ENCODE results near the gene PITPNM3. TPM values are rescaled to one million over a fixed set of nuclear protein-coding genes. Genes with fewer than 3 reads are reported as not detected.

Gene PITPNM3
- total and polyA plus RNA-seq, 2 of the 8 experiments (the other 6 are each of a cell fraction or from before 2014, with no cell fraction given), result 1.7 to 3.1 TPM

GRCh38 chr17:6422654-6423241, 133.6 kb downstream of the PITPNM3 start:
- Histone ChIP-seq H3K79me2 (ENCODE audit: control insufficient read depth in 1 of 2, insufficient read depth in 2 of 2, low read length in 2 of 2) (no peaks in the 10 kb centered on the region), H3K4me2 (ENCODE audit: insufficient read depth in 1 of 2, low read depth in 2 of 2, low read length in 2 of 2) (no peak overlapping the region), H3K36me3 (ENCODE audit: control insufficient read depth in 2 of 4, insufficient read depth in 4 of 4, low read length in 3 of 4) (no peaks in the 10 kb centered on the region), H3K56ac (replicated peaks; ENCODE audit: insufficient read length, low read depth, low read length) (no peak overlapping the region), H2BK20ac (ENCODE audit: low read length) (no peak overlapping the region), H3K23ac (ENCODE audit: insufficient read length) (no peak overlapping the region), H3K27me3 (replicated peaks in 1 of 4; ENCODE audit: control insufficient read depth in 3 of 4, extremely low read depth in 1 of 4, insufficient read depth in 3 of 4, low read length in 3 of 4) (no peaks in the 10 kb centered on the region), H2BK15ac (ENCODE audit: low read length) (peak overlapping the region; percentile 72; the same call in 1 of the 2 replicates), H2BK5ac (ENCODE audit: low read depth, low read length) (0 out of 2 replicates have a peak overlapping the region, but pooled peaks have one; percentile 61), H3K18ac (ENCODE audit: extremely low read depth, low read length) (no peak overlapping the region; the same call in 1 of the 2 replicates), H3K9me3 (ENCODE audit: insufficient read depth in 2 of 2, low read depth in 1 of 2, low read length in 1 of 2) (no peaks in the 10 kb centered on the region), H3K9ac (replicated peaks in 1 of 4; ENCODE audit: extremely low read depth in 1 of 4, low read depth in 3 of 4, low read length in 3 of 4) (no peak overlapping the region), H4K91ac (replicated peaks; ENCODE audit: insufficient read length, low read length) (no peak overlapping the region), H2AK5ac (ENCODE audit: low read depth, low read length) (no peak overlapping the region), H3K23me2 (ENCODE audit: low read depth, low read length) (no peaks in the 10 kb centered on the region), H2AFZ (ENCODE audit: low read length) (no peak overlapping the region), H2BK120ac (replicated peaks; ENCODE audit: low read depth, low read length) (no peak overlapping the region), H3K4me1 (replicated peaks in 1 of 4; ENCODE audit: control insufficient read depth in 3 of 4, insufficient read depth in 4 of 4, low read length in 3 of 4) (peaks cover 0 to 7% (median 5%) of the 10 kb centered on the region in 4 experiments; a peak in 4 of 7 replicates), H4K5ac (ENCODE audit: insufficient read length, low read depth, low read length) (no peak overlapping the region), H3K4ac (replicated peaks; ENCODE audit: insufficient read length, low read depth, low read length) (no peak overlapping the region), H3K27ac (ENCODE audit: low read depth, low read length) (no peak overlapping the region), H4K20me1 (replicated peaks in 1 of 2; ENCODE audit: control insufficient read depth in 1 of 2, insufficient read depth in 2 of 2, low read length in 2 of 2) (no peaks in the 10 kb centered on the region), H3K14ac (ENCODE audit: insufficient read length) (no peak overlapping the region), H3K79me1 (ENCODE audit: low read depth, low read length) (no peaks in the 10 kb centered on the region), H3K4me3 (ENCODE audit: extremely low read depth in 1 of 4, insufficient read depth in 2 of 4, low read depth in 3 of 4, low read length in 4 of 4) (no peak overlapping the region), H2BK12ac (ENCODE audit: low read depth, low read length) (0 out of 2 replicates have a peak overlapping the region, but pooled peaks have one; percentile 68), H4K8ac (ENCODE audit: extremely low read depth, insufficient read depth, low read length) (peak overlapping the region; percentile 5; the same call in 1 of the 2 replicates)
- FAIRE-seq (no peak), DNase-seq (ENCODE audit: low read depth in 1 of 2, low spot score in 2 of 2) (no peak)
- 81% methylated on average over 13 of the region's 13 CpGs; no CpG with 5 or more reads in 1 of the 2 experiments for WGBS, 2 experiments (ENCODE audit: extremely low coverage in 1 of 2, insufficient coverage in 1 of 2, insufficient read length in 1 of 2, insufficient replicate concordance in 2 of 2, low coverage in 1 of 2, low lambda C conversion rate in 2 of 2, missing lambda C conversion rate in 1 of 2)
- ChIA-PET CTCF (ENCODE audit: partially characterized antibody) (interaction anchor here (0.6 to 6.9 kb wide), 21 partner anchors 9 to 839 kb away, joined by 3 to 60 read pairs (median 4); partner anchors contain the start of genes AIPL1 and NLRP1), POLR2A (ENCODE audit: partially characterized antibody) (interaction anchor here (0.6 kb wide), 1 partner anchor 292 kb away, joined by 3 read pairs; no protein-coding TSS in a partner anchor)
- TF ChIP-seq CHD2 (IDR thresholded peaks at IDR 0.05; ENCODE audit: low read length) (no peak), RAD21 (IDR thresholded peaks at IDR 0.05 in 1 of 2, conservative IDR thresholded peaks at IDR 0.05 in 1 of 2; ENCODE audit: low read depth in 2 of 2, low read length in 2 of 2) (peak in 1 of 2 experiments; percentile 25; a peak in 2 of 4 replicates), PHF8 (conservative IDR thresholded peaks at IDR 0.05; ENCODE audit: low read depth, low read length) (no peak), RXRA (IDR thresholded peaks at IDR 0.05; ENCODE audit: insufficient read depth, low read depth, low read length) (no peak), CTCF (IDR thresholded peaks at IDR 0.05; ENCODE audit: control extremely low read depth in 1 of 3, insufficient read depth in 1 of 3, low read depth in 1 of 3, low read length in 3 of 3) (peak; percentile 38 to 52 (median 51); a peak in 3 of 4 replicates), CBX8 (IDR thresholded peaks at IDR 0.05; ENCODE audit: borderline replicate concordance, low read depth, low read length) (no peak), SAP30 (IDR thresholded peaks at IDR 0.05; ENCODE audit: insufficient read depth, insufficient replicate concordance, low read length) (no peak), SP4 (IDR thresholded peaks at IDR 0.05; ENCODE audit: low read length) (no peak)
